Caco-2 (cell line): ENCODE results near the gene NATD1. TPM values are rescaled to one million over a fixed set of nuclear protein-coding genes. Genes with fewer than 3 reads are reported as not detected.

Source experiments
- BruUV-seq: library from RNA; stranded (reverse); fragments of 400-500 nt; replicated peaks from 2 replicates; lab custom pipeline; 2021; lab: Mats Ljungman, UMichigan
- CTCF ChIA-PET: fragments of 300-600 bp; sonication (Branson Sonifier 250); formaldehyde crosslinking; loops from one replicate; lab custom pipeline; 2022; ENCODE audit warnings: antibody characterized with exemption; lab: Charles Lee
- POLR2A ChIA-PET: fragments of 300-600 bp; sonication (Branson Sonifier 250); formaldehyde crosslinking; loops from one replicate; lab custom pipeline; 2022; ENCODE audit warnings: antibody characterized with exemption; lab: Charles Lee
- DNase-seq, 2 experiments: peaks; one replicate each; pipeline versions ENCODE4 v3.0.0 to v3.0.0-alpha.2; 2020 to 2022
- H3K27me3 ChIP-seq: replicated peaks from 2 replicates; pipeline ENCODE4 v1.6.0; 2011; ENCODE audit warnings: low read length; ENCODE audit not compliant: control insufficient read depth, insufficient read depth
- H3K36me3 ChIP-seq: 2 replicates; pipeline ENCODE4 v1.5.1; 2011; ENCODE audit warnings: low read length; ENCODE audit not compliant: control insufficient read depth, insufficient read depth
- H3K4me1 ChIP-seq: fragments of 250-450 bp; sonication (Bioruptor Pico); 2 replicates; pipeline ENCODE4 v1.5.1; 2020; ENCODE audit warnings: mild to moderate bottlenecking
- H3K4me3 ChIP-seq: 2 replicates; pipeline ENCODE4 v1.5.1; 2011; ENCODE audit warnings: low read depth, mild to moderate bottlenecking, control low read depth, low read length
- H3K9me3 ChIP-seq: fragments of 250-450 bp; sonication (Bioruptor Pico); 2 replicates; pipeline ENCODE4 v1.5.1; 2020; ENCODE audit warnings: mild to moderate bottlenecking, moderate library complexity
- H3K27ac Mint-ChIP-seq: one replicate; pipeline ENCODE4 v1.8.0; 2022; ENCODE audit warnings: mixed read lengths; ENCODE audit not compliant: unreplicated experiment
- H3K27me3 Mint-ChIP-seq: one replicate; pipeline ENCODE4 v1.8.0; 2022; ENCODE audit warnings: mixed read lengths; ENCODE audit not compliant: insufficient read depth, unreplicated experiment
- H3K36me3 Mint-ChIP-seq: one replicate; pipeline ENCODE4 v1.8.0; 2022; ENCODE audit warnings: mild to moderate bottlenecking, mixed read lengths; ENCODE audit not compliant: insufficient read depth, unreplicated experiment
- H3K4me1 Mint-ChIP-seq: one replicate; pipeline ENCODE4 v1.8.0; 2022; ENCODE audit warnings: low read depth, mixed read lengths; ENCODE audit not compliant: unreplicated experiment
- H3K4me3 Mint-ChIP-seq: one replicate; pipeline ENCODE4 v1.8.0; 2022; ENCODE audit warnings: mild to moderate bottlenecking, moderate library complexity, mixed read lengths; ENCODE audit not compliant: unreplicated experiment
- H3K9me3 Mint-ChIP-seq: one replicate; pipeline ENCODE4 v1.8.0; 2022; ENCODE audit warnings: mixed read lengths; ENCODE audit not compliant: unreplicated experiment
- CTCF ChIP-seq, 2 experiments: fragments of 200-600 bp in 1 of 2; IDR thresholded peaks; 1 replicate in 1 of 2; 2 replicates in 1 of 2; pipeline versions ENCODE4 v1.5.1 to v1.8.0; 2011 to 2022; ENCODE audit warnings: antibody characterized with exemption in 1 of 2, control low read depth in 1 of 2, inconsistent platforms in 1 of 2, low read depth in 1 of 2, low read length in 1 of 2, mild to moderate bottlenecking in 1 of 2, moderate library complexity in 1 of 2; ENCODE audit not compliant: insufficient read depth in 1 of 2, severe bottlenecking in 1 of 2, unreplicated experiment in 1 of 2
- intact Hi-C: fragments of 100-400 bp; cut with micrococcal nuclease; formaldehyde crosslinking; loops from one replicate; pipeline ENCODE4 v1.10.0; 2022; ENCODE audit not compliant: unreplicated experiment
- total RNA-seq: library from RNA; stranded (reverse); gene quantifications from 2 replicates; pipeline ENCODE4 v1.2.3, GENCODE V29; 2022

Gene NATD1
- total RNA-seq, 1 experiment from 2014 or later, result 18.4 TPM

DNA sequence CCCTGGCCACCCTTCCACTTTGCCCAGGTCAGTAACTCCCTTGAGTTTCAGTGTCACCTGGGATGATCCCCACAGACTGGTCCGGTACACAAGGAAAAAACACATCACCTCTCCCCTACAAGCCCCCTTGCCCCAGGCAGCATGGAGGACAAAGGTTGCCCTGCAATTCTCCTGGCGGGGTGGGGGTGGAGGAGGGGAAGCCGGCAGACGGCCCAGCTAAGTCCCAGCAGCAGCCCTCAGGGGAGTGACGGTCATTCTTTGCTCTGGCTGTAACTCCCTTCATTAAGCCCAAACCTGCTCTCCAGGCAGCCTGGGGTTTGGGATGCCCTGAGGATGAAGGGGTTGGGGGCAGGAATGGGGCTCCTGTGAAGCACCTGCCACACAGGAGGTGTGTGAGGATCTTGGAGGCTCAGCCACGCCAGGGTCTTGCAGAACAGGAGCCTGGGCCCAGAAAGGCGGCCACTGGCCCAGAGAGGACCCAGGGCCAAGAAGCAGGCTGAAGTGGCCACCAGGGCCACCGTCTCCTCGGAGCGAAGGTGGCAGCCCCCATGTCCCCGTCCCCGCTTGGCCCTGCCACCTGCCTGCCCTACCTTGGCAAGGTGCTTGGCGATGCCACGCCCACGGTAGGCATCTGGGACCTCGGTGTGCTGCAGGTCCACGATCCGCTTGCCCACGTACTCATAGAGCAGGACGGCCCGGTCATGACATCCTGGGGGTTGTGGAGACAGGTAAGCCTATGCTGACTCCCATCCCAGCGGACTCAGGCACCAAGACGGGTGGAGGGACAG is 9.5 kb downstream of the NATD1 start:
- no peak overlapping the region for H3K4me3 Mint-ChIP-seq
- ChIA-PET POLR2A (no interaction called here), CTCF (interaction anchor here (0.5 kb wide), 1 partner anchor 26 kb away, joined by 3 read pairs; no protein-coding TSS in a partner anchor)
- BruUV-seq, result no TSS peak
- DNase-seq, result peak; percentile 46 to 76
- H3K27me3 ChIP-seq, result no peaks in the 10 kb centered on the region
- no peaks in the 10 kb centered on the region for H3K9me3 ChIP-seq
- no peaks in the 10 kb centered on the region for H3K4me1 Mint-ChIP-seq
- no peak overlapping the region for H3K4me3 ChIP-seq
- H3K36me3 ChIP-seq, result no peaks in the 10 kb centered on the region
- no peaks in the 10 kb centered on the region for H3K27me3 Mint-ChIP-seq
- no peaks in the 10 kb centered on the region for H3K36me3 Mint-ChIP-seq
- intact Hi-C loops, result no loop called here
- no peak overlapping the region for H3K27ac Mint-ChIP-seq
- H3K9me3 Mint-ChIP-seq, result no peaks in the 10 kb centered on the region
- TF ChIP-seq CTCF (IDR thresholded peaks at IDR 0.05; ENCODE audit: insufficient read depth in 1 of 2, low read depth in 1 of 2, low read length in 1 of 2, severe bottlenecking in 1 of 2, unreplicated experiment in 1 of 2), result no peak
- H3K4me1 ChIP-seq, result peaks cover 14% of the 10 kb centered on the region

- no peak overlapping the region for H3K4me3 Mint-ChIP-seq
- no peaks in the 10 kb centered on the region for H3K9me3 Mint-ChIP-seq
- Histone ChIP-seq H3K9me3 (no peaks in the 10 kb centered on the region), H3K36me3 (no peaks in the 10 kb centered on the region), H3K4me1 (peaks cover 14% of the 10 kb centered on the region), H3K4me3 (no peak overlapping the region), H3K27me3 (no peaks in the 10 kb centered on the region)
- no peaks in the 10 kb centered on the region for H3K4me1 Mint-ChIP-seq
- H3K27ac Mint-ChIP-seq, result no peak overlapping the region
- BruUV-seq, result no TSS peak
- ChIA-PET CTCF (interaction anchor here (0.5 kb wide), 1 partner anchor 27 kb away, joined by 3 read pairs; no protein-coding TSS in a partner anchor), POLR2A (no interaction called here)
- peak in 1 of 2 experiments; percentile 34 for DNase-seq
- H3K36me3 Mint-ChIP-seq, result no peaks in the 10 kb centered on the region
- no peaks in the 10 kb centered on the region for H3K27me3 Mint-ChIP-seq
- intact Hi-C loops, result no loop called here
- no peak for TF ChIP-seq CTCF (IDR thresholded peaks at IDR 0.05; ENCODE audit: insufficient read depth in 1 of 2, low read depth in 1 of 2, low read length in 1 of 2, severe bottlenecking in 1 of 2, unreplicated experiment in 1 of 2)
These were observed 10.3 kb downstream of the NATD1 start for GRCh38 chr17:21242780-21243515.

DNA sequence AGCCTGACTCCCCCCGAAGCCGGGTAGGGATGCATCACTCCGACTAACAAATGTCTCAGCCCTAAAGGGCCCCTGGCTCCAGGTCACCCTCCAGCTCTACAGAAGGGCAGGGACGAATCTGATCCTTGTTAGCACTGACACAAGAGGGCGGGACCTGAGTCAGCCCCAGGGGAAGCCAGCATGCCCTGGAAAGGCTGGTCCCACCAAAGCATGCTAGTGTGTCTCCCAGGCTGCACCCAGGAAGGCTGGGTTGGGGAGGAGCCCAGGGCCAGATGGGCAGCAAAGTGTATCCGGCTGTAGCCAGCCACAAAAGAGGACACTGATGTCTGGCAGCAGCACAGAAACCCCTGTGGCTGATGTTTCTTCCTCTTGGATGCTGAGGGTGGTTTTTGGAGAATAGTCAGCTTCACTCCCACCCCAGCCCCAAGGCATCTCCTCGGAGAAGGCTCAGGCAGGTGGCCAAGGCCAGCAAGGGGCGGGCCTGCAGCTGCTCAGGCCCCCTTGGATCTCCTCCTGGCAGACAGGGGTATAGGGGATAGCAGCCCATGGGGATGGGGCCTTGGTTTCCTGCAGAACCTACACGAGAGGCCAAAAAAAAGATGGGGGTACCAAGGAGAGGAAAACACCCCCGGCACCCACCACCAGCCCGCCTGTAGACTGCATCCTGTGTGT is 11.0 kb downstream of the NATD1 start:
- POLR2A ChIA-PET, result no interaction called here
- peak in 1 of 2 experiments; percentile 12 for DNase-seq

More for the DNA sequence above, 11.0 kb downstream of the NATD1 start:
- intact Hi-C loops, result no loop called here
- H3K36me3 ChIP-seq, result no peaks in the 10 kb centered on the region
- no peak overlapping the region for H3K4me3 Mint-ChIP-seq
- H3K36me3 Mint-ChIP-seq, result no peaks in the 10 kb centered on the region
- H3K4me3 ChIP-seq, result no peak overlapping the region
- no peak for TF ChIP-seq CTCF (IDR thresholded peaks at IDR 0.05; ENCODE audit: insufficient read depth in 1 of 2, low read depth in 1 of 2, low read length in 1 of 2, severe bottlenecking in 1 of 2, unreplicated experiment in 1 of 2)
- no peaks in the 10 kb centered on the region for H3K9me3 Mint-ChIP-seq
- H3K9me3 ChIP-seq, result no peaks in the 10 kb centered on the region
- H3K27me3 Mint-ChIP-seq, result peaks cover 4% of the 10 kb centered on the region
- H3K27me3 ChIP-seq, result no peaks in the 10 kb centered on the region
- H3K4me1 ChIP-seq, result peaks cover 14% of the 10 kb centered on the region
- H3K27ac Mint-ChIP-seq, result no peak overlapping the region
- BruUV-seq, result no TSS peak
- no peaks in the 10 kb centered on the region for H3K4me1 Mint-ChIP-seq
- CTCF ChIA-PET, result interaction anchor here (0.6 kb wide), 1 partner anchor 39 kb away, joined by 3 read pairs; no protein-coding TSS in a partner anchor
